ENCODE measurements around the gene CD2AP.

Gene CD2AP

GRCh38 chr6:47573109-47573508 lies 95.5 kb downstream of the CD2AP start:
- no peak for DNase-seq

GRCh38 chr6:47574789-47575188 lies 97.2 kb downstream of the CD2AP start:
- DNase-seq = no peak

DNA sequence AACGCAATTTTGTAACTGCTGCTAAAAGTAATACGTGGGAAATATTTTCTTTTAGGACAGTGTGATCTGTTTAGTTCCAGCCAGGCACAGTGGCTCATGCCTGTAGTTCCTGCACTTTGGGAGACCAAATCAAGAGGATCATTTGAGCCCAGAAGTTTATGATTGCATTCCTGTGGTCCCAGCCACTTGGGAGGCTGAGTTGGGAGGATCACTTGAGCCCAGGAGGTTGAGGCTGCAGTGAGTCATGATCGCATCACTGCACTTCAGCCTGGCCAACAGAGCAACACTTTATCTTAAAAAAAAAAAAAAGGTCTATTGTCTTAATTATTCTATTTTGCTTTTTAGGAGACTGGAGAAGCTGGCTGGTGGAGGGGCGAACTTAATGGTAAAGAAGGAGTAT lies 101.5 kb downstream of the CD2AP start:
- no peak for DNase-seq

DNA sequence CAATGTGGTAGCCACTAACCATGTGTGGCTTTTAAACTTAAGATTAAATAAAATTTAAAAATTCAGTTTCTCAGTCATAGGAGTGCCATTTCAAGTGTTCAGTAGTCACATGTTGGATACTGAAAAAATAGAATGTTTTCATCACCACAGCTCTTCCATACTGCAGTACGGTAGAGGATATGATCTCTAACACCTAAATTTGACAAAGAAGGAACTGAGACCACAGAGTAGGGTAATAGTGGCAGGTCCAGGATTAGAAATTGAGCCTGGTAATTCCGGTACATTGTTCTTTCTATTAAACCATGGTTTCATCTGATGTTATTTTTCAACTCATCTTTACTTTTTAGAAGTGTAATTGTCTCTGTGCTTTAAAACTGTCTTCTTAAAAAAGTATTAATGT lies 104.0 kb downstream of the CD2AP start:
- DNase-seq = no peak

DNA sequence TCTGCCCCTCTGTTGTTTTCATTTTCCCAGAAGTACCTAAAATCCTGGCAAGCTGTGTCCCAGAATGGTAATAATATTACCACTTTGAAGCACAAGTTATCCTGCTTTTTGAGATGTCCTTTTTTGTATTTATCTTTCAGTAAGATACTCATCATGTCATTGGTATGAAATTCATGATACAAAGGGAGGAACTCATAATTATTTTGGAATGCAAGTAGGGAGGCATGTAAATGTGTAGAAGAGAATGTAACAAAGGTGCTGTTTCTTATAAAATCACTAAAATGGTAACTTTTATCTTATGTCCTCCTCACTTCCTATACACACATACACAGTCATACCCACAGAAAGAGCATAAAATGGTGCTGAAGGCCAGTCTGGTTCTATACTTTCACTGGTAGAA lies 109.9 kb downstream of the CD2AP start:
- no peak for DNase-seq

DNA sequence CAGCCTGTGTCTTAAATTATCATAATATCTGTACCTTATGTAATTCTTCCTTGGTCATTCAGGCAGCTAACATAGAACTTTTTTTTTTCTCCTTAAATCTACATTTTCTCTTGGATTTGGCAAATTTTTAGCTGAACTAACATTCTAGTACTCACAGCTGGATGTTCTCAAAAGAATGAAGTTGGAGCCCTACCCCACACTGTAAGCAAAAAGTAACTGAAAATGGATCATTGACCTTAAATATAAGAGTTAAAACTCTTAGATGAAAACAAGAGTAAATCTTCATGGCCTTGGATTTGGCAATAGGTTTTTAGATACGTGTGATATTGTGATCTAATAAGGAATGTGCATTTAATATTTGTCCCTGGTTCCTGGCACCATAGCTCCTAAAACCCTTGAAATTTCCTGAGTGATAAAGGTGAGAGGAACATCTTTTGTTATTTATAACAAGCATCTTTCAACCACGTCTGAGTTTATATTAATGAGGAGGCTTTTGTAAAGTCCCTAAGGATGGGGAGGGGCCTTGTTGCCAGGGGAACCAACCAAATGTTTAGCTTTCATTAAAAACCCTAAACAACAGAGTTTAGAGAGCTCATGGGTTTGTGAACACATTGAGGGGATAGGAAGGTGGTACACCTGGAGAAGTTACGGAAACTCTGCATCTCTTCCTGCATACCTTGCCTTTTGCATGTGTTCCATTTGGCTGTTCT lies 114.7 kb downstream of the CD2AP start:
- DNase-seq = no peak

GRCh38 chr6:47593979-47594378 lies 116.4 kb downstream of the CD2AP start:
- no peak for DNase-seq

- no peak for DNase-seq
Measured at GRCh38 chr6:47595785-47596184, 118.2 kb downstream of the CD2AP start.

DNA sequence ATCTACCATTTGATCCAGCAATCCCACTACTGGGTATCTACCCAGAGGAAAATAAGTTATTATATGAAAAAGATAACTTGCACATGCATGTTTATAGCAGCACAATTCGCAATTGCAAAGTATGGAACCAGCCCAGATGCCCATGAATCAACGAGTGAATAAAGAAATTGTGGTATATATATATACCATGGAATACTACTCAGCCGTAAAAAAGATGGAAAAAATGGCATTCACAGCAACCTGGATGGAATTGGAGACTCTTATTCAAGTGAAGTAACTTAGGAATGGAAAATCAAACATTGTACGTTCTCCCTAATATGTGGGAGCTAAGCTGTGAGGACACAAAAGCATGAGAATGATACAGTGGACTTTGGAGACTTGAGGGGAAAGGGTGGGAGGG lies 120.8 kb downstream of the CD2AP start:
- no peak for DNase-seq

DNA sequence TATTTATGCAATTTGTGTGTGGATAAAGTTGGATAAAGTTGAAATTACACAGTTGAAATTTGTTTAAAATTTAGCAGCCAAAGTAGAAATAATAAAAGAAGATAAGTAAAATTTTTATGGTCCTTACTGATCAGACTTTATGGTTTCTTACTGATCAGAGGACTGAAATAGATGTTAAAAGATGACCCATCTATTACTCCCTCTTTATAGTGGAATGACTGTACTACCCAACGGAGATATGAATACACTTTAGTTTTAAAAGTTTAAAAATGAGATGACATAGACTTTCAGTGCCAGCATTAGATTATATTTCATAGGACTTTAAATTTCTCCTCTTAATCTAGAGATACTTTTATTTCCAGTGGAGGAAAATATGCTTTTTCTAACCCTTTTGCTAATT lies 121.9 kb downstream of the CD2AP start:
- DNase-seq = no peak

DNA sequence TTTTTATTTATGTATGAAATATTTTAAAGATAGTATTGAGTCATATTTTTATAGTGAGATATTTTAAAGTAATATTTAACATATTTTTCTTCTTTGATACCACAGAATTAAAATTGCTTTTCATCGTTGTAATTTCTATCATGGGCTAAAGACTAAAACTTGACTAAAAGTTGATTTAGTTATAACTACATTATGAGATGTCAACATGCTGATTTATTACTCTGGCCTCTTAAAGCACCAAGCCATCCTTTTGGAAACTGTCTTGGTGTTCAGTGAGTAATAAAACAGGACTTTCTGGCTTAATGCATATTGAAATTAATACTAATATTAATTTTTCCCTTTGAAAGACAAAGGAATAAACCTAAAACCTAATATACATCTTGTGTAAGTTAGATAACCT lies 125.6 kb downstream of the CD2AP start:
- no peak for DNase-seq

- DNase-seq = no peak
Measured at GRCh38 chr6:47603995-47604394, 126.4 kb downstream of the CD2AP start.

DNA sequence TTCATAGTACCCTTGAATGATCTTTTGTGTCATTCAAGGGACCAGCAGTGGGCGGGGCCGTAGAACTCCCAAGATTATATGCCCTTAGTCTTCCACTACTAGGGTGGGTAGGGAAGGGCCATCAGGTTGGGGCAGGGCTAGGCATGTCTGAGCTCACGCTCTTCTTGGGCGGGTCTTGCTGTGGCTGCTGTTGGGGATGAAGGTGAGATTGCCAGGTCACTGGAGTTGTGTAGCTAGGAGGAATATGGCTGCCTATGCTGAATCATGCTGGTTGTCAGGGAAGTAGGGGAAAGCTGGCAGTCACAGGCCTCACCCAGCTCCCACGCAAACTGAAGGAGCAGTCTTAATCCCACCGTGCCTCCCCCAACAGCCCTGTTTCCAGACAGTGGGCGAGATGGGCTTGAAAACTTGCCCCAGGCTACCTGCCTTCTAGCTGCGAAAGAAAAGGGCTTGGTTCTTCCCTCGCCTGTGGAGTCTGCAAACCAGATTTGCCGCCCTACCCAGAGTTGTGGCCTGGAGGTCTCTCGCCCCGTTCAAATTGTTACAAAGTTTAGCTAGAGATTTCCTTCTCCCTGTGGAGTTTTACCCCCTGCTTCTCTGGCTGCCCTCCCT lies 144.4 kb downstream of the CD2AP start:
- no peak for DNase-seq

DNA sequence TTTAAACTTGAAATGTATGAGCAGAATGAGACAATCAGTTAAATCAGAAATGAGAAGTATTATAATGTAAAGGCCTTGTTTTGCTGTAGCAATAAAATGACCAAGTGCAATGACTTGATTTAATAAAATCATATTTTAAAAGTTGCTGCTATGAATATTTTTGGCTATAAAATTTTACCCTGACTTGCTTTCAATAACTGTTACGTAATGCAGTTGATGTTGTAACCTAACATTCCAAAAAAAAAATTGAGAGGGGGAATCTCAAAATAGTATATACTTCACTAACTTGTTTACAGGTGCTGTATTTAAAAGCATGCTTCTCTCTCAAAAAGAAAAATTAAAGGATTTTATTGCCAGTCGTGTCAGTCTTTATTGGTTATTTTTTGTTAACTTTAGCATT lies 149.2 kb downstream of the CD2AP start:
- no peak for DNase-seq

DNA sequence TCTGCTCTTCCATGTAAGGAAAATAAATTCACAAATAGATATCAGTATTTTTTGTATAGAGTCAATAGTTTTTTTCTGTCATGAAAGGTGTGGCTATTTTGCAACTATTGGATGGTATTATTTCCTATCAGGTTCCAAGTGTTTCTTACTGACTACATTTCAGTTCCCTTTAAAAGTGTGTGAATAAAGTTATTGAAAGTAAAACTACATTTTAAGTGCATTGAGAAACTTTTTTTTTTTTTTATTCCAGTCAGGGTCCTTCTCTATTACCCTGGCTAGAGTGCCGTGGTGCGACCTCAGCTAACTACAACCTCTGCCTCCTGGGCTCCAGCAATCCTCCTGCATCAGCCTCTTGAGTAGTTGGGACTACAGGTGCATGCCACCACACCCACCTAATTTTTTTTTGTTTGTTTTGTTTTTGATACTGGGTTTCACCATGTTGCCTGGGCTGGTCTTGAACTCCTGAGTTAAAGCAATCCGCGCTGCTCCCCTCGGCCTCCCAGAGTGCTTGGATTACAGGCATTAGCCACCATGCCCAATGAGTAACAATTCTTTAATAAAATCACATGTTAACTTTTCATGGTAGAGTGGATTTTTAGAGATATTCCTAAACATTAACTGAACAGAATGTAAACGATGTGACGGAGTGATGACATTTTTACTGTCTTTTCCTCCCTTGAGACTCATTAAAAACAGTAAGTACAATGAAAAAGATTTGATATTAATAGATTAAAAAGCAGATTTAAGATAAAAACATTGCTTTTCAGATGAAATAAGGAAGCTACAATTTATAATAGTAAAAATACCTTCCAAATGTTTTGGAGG lies 151.1 kb downstream of the CD2AP start:
- no peak for DNase-seq

DNA sequence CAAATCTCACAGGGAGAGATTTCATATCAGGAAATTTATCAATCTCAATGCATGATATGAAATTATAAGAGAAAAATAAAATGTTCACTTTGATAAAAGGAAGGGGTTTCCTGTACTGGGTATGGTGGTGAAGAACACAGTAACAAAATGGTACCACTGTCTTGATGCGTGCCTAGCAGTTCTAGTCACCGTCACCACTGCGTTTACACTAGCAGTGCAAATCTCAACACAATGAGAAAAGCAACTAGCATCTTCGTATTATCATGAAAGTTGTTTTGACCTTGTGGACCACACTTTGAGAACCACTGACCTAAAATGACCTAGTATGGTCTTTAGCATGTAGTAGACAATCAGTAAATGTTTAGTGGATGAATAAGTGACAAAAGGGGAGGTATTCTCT lies 152.4 kb downstream of the CD2AP start:
- no peak for DNase-seq

DNA sequence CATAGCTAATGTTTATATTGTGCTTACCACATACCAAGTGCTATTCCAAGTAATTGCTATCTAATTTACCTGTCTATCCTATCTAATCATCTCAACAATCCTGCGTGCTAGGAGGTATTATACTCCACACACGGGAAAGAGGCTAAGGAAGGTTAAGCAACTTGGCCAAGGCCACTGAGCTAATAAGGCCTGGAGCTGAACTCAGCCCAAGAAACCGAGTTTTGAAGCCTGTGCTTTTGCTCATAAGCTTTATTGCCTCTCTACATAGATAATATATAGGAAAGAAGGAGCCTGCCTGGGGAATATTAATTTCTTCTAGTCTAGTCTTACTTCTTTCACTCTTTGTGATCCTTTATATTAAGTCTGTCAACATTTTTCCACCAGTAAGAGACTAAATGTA lies 153.0 kb downstream of the CD2AP start:
- DNase-seq = no peak

DNA sequence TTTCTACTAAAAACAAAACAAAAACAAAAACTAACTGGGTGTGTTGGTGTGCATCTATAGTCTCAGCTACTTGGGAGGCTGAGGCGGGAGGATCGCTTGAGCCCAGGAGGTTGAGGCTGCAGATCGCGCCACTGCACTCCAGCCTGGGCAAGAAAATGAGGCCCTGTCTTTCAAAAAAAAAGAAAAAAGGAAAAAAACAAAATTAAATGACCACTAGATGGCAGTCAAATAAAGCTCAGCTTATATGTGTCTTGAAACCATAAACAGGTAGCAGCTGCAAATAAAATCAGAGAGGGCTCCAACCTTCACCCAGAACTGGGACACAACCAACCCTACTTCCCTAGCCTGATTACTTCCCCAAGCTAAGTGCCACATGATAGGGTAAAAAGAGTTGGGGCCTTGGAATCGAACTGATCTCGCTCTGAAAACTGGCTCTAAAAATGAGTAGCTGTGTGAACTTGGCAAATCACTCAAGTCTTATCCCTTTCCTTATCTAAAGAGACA lies 153.7 kb downstream of the CD2AP start:
- DNase-seq = peak; percentile 46

DNA sequence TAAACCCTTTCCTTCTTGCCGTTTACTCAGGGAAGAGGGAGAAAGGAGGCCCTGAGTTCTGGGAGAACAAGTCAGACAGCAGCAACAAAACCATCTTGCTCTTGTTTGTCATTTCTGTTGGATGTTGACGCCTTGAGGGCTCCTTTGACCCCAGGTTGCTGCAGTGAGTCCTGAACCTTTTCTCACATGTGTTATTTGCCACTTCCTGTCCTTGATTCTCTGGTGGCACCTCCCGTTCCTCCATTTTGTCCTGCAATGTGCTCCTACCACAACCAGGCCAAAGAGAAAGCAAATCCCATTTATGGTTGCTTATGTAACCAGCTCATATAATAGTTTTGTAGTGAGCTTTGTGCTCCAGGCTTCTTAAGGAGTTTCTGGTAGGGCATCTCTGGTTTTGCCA lies 154.2 kb downstream of the CD2AP start:
- DNase-seq = no peak

- DNase-seq = no peak
Measured at GRCh38 chr6:47633141-47633540, 155.6 kb downstream of the CD2AP start.

GRCh38 chr6:47634210-47635047 lies 156.8 kb downstream of the CD2AP start:
- no peak for DNase-seq

DNA sequence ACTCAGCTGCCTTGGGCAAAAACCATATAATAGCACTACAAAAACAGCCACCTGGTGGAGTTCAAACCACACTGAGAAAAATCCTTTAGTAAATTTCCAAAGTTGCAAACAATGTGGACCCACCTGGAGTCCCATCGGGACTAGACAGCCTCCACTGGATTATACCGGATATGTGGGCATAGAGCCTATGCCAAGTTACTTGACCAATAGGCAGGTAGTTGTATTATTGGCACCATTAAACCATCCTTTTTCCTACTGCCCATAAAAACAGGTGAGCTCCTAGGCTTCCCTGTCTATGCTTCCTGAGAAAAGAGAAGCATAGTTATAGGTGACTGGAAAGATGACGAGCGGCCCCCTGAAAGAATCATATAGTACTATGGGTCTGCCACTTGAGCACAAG lies 169.1 kb downstream of the CD2AP start:
- no peak for DNase-seq

DNA sequence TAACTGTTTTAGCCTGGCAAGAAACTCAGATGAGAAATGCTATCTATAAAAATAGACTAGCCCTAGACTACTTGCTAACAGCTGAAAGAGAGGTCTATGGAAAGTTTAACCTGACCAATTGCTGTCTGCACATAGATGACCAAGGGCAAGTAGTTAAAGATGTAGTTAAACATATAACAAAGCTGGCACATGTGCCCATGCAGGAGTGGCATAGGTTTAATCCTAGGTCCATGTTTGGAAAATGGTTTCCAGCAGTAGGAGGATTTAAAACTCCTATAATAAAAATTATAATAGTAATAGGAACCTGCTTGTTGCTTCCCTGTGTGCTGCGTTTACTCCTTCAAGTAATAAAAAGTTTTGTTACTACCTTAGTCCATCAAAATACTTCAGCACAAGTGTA lies 169.6 kb downstream of the CD2AP start:
- no peak for DNase-seq
